ENCODE measurements around the gene KLK5. TPM values are rescaled to one million over a fixed set of nuclear protein-coding genes. Genes with fewer than 3 reads are reported as not detected.

Gene KLK5
- polyA plus RNA-seq, 1 donor from 2014 or later = not detected

GRCh38 chr19:51000426-51000825, 47.6 kb upstream of the KLK5 start:
- no peaks in the 10 kb centered on the region for H4K20me1 ChIP-seq (ENCODE audit: insufficient read depth)
- H3K9ac ChIP-seq (ENCODE audit: low read length) = no peak overlapping the region
- no peaks in the 10 kb centered on the region for H3K27me3 ChIP-seq (ENCODE audit: insufficient read depth, low read depth, low read length)
- TF ChIP-seq REST (IDR thresholded peaks at IDR 0.05; ENCODE audit: borderline replicate concordance) (no peak), EP300 (conservative IDR thresholded peaks at IDR 0.05; ENCODE audit: poor library complexity, severe bottlenecking) (no peak), SMC3 (conservative IDR thresholded peaks at IDR 0.05; ENCODE audit: poor library complexity) (no peak), EZH2 (IDR thresholded peaks at IDR 0.05; ENCODE audit: borderline replicate concordance, insufficient read depth, low read length, poor library complexity, severe bottlenecking) (no peak), RAD21 (conservative IDR thresholded peaks at IDR 0.05) (no peak), TAF1 (IDR thresholded peaks at IDR 0.05; ENCODE audit: low read depth) (no peak), MXI1 (conservative IDR thresholded peaks at IDR 0.05; ENCODE audit: poor library complexity, severe bottlenecking) (no peak), POLR2AphosphoS5 (IDR thresholded peaks at IDR 0.05) (no peak)
- TF ChIP-seq, protein P1, sequence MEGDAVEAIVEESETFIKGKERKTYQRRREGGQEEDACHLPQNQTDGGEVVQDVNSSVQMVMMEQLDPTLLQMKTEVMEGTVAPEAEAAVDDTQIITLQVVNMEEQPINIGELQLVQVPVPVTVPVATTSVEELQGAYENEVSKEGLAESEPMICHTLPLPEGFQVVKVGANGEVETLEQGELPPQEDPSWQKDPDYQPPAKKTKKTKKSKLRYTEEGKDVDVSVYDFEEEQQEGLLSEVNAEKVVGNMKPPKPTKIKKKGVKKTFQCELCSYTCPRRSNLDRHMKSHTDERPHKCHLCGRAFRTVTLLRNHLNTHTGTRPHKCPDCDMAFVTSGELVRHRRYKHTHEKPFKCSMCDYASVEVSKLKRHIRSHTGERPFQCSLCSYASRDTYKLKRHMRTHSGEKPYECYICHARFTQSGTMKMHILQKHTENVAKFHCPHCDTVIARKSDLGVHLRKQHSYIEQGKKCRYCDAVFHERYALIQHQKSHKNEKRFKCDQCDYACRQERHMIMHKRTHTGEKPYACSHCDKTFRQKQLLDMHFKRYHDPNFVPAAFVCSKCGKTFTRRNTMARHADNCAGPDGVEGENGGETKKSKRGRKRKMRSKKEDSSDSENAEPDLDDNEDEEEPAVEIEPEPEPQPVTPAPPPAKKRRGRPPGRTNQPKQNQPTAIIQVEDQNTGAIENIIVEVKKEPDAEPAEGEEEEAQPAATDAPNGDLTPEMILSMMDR (IDR thresholded peaks at IDR 0.05; ENCODE audit: poor library complexity, severe bottlenecking) = no peak
- no peaks in the 10 kb centered on the region for H3K9me2 ChIP-seq (ENCODE audit: insufficient read depth, low read length)
- no peaks in the 10 kb centered on the region for H3K36me3 ChIP-seq (ENCODE audit: insufficient read depth, low read length)
- no peaks in the 10 kb centered on the region for H3K9me3 ChIP-seq (ENCODE audit: low read length)
- no peak overlapping the region for H3K4me3 ChIP-seq (ENCODE audit: low read length)
- no peak overlapping the region for H3K27ac ChIP-seq (ENCODE audit: low read length)
- no peaks in the 10 kb centered on the region for H3K79me2 ChIP-seq (replicated peaks; ENCODE audit: insufficient read depth, low read length)
- H3F3A ChIP-seq (ENCODE audit: insufficient read depth, low read length, poor library complexity, severe bottlenecking) = no peaks in the 10 kb centered on the region
- no peak overlapping the region for H3K4me2 ChIP-seq (ENCODE audit: low read length)
- no peak overlapping the region for H2AFZ ChIP-seq (ENCODE audit: low read depth, low read length)

DNA sequence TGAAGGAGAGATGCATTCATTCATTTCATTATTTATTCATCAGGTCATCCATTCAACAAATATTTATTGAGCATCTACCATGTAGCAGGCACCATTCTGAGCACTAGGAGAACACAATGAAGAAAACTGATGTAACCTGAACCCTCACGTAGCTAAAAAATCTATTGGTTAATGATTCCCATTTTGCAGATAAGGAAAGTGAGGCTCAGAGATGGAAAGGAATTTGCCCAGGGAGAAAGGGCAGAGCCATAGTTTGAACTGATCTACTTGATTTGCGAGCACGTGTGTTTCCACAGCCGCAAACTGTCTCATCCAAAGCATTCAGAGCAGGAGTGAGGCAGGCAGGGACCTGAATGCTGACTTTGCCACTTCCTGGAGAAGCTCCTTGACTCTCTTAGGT, 45.8 kb upstream of the KLK5 start:
- Histone ChIP-seq H3K27ac (ENCODE audit: low read length) (no peak overlapping the region), H3K4me3 (ENCODE audit: low read length) (no peak overlapping the region), H3K9me3 (ENCODE audit: low read length) (no peaks in the 10 kb centered on the region), H3K27me3 (ENCODE audit: insufficient read depth, low read depth, low read length) (no peaks in the 10 kb centered on the region), H3K79me2 (replicated peaks; ENCODE audit: insufficient read depth, low read length) (no peaks in the 10 kb centered on the region), H3K4me2 (ENCODE audit: low read length) (no peak overlapping the region), H3K9ac (ENCODE audit: low read length) (no peak overlapping the region), H3K36me3 (ENCODE audit: insufficient read depth, low read length) (no peaks in the 10 kb centered on the region), H3K9me2 (ENCODE audit: insufficient read depth, low read length) (no peaks in the 10 kb centered on the region), H2AFZ (ENCODE audit: low read depth, low read length) (no peak overlapping the region), H4K20me1 (ENCODE audit: insufficient read depth) (no peaks in the 10 kb centered on the region), H3F3A (ENCODE audit: insufficient read depth, low read length, poor library complexity, severe bottlenecking) (no peaks in the 10 kb centered on the region)
- TF ChIP-seq RAD21 (conservative IDR thresholded peaks at IDR 0.05) = no peak
- no peak for TF ChIP-seq EZH2 (IDR thresholded peaks at IDR 0.05; ENCODE audit: borderline replicate concordance, insufficient read depth, low read length, poor library complexity, severe bottlenecking)
- TF ChIP-seq SMC3 (conservative IDR thresholded peaks at IDR 0.05; ENCODE audit: poor library complexity) = no peak
- TF ChIP-seq, protein P1 (IDR thresholded peaks at IDR 0.05; ENCODE audit: poor library complexity, severe bottlenecking) = no peak
- no peak for TF ChIP-seq TAF1 (IDR thresholded peaks at IDR 0.05; ENCODE audit: low read depth)
- TF ChIP-seq MXI1 (conservative IDR thresholded peaks at IDR 0.05; ENCODE audit: poor library complexity, severe bottlenecking) = no peak
- no peak for TF ChIP-seq POLR2AphosphoS5 (IDR thresholded peaks at IDR 0.05)
- no peak for TF ChIP-seq EP300 (conservative IDR thresholded peaks at IDR 0.05; ENCODE audit: poor library complexity, severe bottlenecking)
- TF ChIP-seq REST (IDR thresholded peaks at IDR 0.05; ENCODE audit: borderline replicate concordance) = no peak

Data from neural cell (in vitro differentiated cells).